H9 (cell line): ENCODE measurements around the gene SVEP1. TPM values are rescaled to one million over a fixed set of nuclear protein-coding genes. Genes with fewer than 3 reads are reported as not detected.

Experiments
- DNase-seq: peaks from one replicate; pipeline ENCODE4 v3.0.0-alpha.2; 2017
- H2AFZ ChIP-seq: one replicate; pipeline ENCODE4 v1.6.1; 2013; ENCODE audit warnings: mild to moderate bottlenecking, low read length, control low read depth, moderate library complexity
- H2AK5ac ChIP-seq: 2 replicates; pipeline ENCODE4 v1.6.1; 2013; ENCODE audit warnings: low read length, control low read depth, mixed read lengths; ENCODE audit not compliant: insufficient read length
- H2BK120ac ChIP-seq: one replicate; pipeline ENCODE4 v1.6.1; 2013; ENCODE audit warnings: low read depth, mild to moderate bottlenecking, low read length, control low read depth, inconsistent platforms; ENCODE audit not compliant: poor library complexity, severe bottlenecking
- H2BK12ac ChIP-seq: 2 replicates; pipeline ENCODE4 v1.6.1; 2013; ENCODE audit warnings: low read length, control low read depth, mixed read lengths, low read depth; ENCODE audit not compliant: insufficient read length
- H2BK15ac ChIP-seq: 2 replicates; pipeline ENCODE4 v1.6.1; 2013; ENCODE audit warnings: low read depth, low read length, control low read depth
- H2BK20ac ChIP-seq: one replicate; pipeline ENCODE4 v1.6.1; 2013; ENCODE audit warnings: low read depth, mild to moderate bottlenecking, low read length, control low read depth, inconsistent platforms; ENCODE audit not compliant: poor library complexity, severe bottlenecking
- H2BK5ac ChIP-seq: 2 replicates; pipeline ENCODE4 v1.6.1; 2013; ENCODE audit warnings: low read length, control low read depth, mixed read lengths; ENCODE audit not compliant: insufficient read length
- H3K14ac ChIP-seq: 2 replicates; pipeline ENCODE4 v1.6.1; 2013; ENCODE audit warnings: low read length, control low read depth; ENCODE audit not compliant: insufficient read depth
- H3K18ac ChIP-seq: 2 replicates; pipeline ENCODE4 v1.6.1; 2013; ENCODE audit warnings: low read depth, mild to moderate bottlenecking, mixed read lengths, low read length, control low read depth; ENCODE audit not compliant: insufficient read length
- H3K23ac ChIP-seq: 2 replicates; pipeline ENCODE4 v1.6.1; 2013; ENCODE audit warnings: low read length, control low read depth, mixed read lengths, low read depth; ENCODE audit not compliant: insufficient read length
- H3K23me2 ChIP-seq: 2 replicates; pipeline ENCODE4 v1.6.1; 2013; ENCODE audit warnings: low read depth, mild to moderate bottlenecking, mixed read lengths, low read length, control low read depth; ENCODE audit not compliant: insufficient read length, poor library complexity, severe bottlenecking
- H3K27ac ChIP-seq: 2 replicates; pipeline ENCODE4 v1.5.1; 2013; ENCODE audit warnings: low read length, control low read depth, mixed read lengths, low read depth; ENCODE audit not compliant: insufficient read length
- H3K27me3 ChIP-seq: 2 replicates; pipeline ENCODE4 v1.6.1; 2013; ENCODE audit warnings: low read length, control low read depth, inconsistent platforms; ENCODE audit not compliant: insufficient read depth
- H3K4ac ChIP-seq: 2 replicates; pipeline ENCODE4 v1.6.1; 2013; ENCODE audit warnings: low read depth, mild to moderate bottlenecking, control low read depth, inconsistent platforms, low read length, moderate library complexity
- H3K4me1 ChIP-seq: 2 replicates; pipeline ENCODE4 v1.6.1; 2013; ENCODE audit warnings: low read length, control low read depth, inconsistent platforms; ENCODE audit not compliant: insufficient read depth
- H3K4me2 ChIP-seq: 2 replicates; pipeline ENCODE4 v1.6.1; 2013; ENCODE audit warnings: low read length, control low read depth, mixed read lengths; ENCODE audit not compliant: insufficient read length, insufficient read depth
- H3K56ac ChIP-seq: 2 replicates; pipeline ENCODE4 v1.6.1; 2013; ENCODE audit warnings: low read depth, mild to moderate bottlenecking, mixed read lengths, low read length, control low read depth; ENCODE audit not compliant: insufficient read length
- H3K79me1 ChIP-seq: 2 replicates; pipeline ENCODE4 v1.6.1; 2013; ENCODE audit warnings: low read depth, mild to moderate bottlenecking, moderate library complexity, low read length, control low read depth, inconsistent platforms; ENCODE audit not compliant: insufficient read depth, poor library complexity, severe bottlenecking
- H3K79me2 ChIP-seq: 2 replicates; pipeline ENCODE4 v1.6.1; 2013; ENCODE audit warnings: low read length, control low read depth, inconsistent platforms; ENCODE audit not compliant: insufficient read depth
- H3K9ac ChIP-seq: 2 replicates; pipeline ENCODE4 v1.6.1; 2013; ENCODE audit warnings: low read length, control low read depth, mixed read lengths; ENCODE audit not compliant: insufficient read length; ENCODE audit errors: extremely low read depth
- H3K9me3 ChIP-seq: one replicate; pipeline ENCODE4 v1.6.1; 2013; ENCODE audit warnings: low read depth, low read length, inconsistent platforms; ENCODE audit not compliant: control insufficient read depth
- H3T11ph ChIP-seq: one replicate; pipeline ENCODE4 v1.6.1; 2013; ENCODE audit warnings: mild to moderate bottlenecking, low read length, control low read depth, inconsistent platforms
- H4K20me1 ChIP-seq: one replicate; pipeline ENCODE4 v1.6.1; 2013; ENCODE audit not compliant: control insufficient read depth, insufficient read length, insufficient read depth
- H4K5ac ChIP-seq: 2 replicates; pipeline ENCODE4 v1.6.1; 2013; ENCODE audit warnings: low read depth, mild to moderate bottlenecking, mixed read lengths, low read length, control low read depth; ENCODE audit not compliant: insufficient read length
- H4K8ac ChIP-seq: replicated peaks from 2 replicates; pipeline ENCODE4 v1.6.1; 2013; ENCODE audit warnings: low read length, control low read depth, mixed read lengths, low read depth; ENCODE audit not compliant: insufficient read length
- H4K91ac ChIP-seq: 2 replicates; pipeline ENCODE4 v1.6.1; 2013; ENCODE audit warnings: low read depth, mild to moderate bottlenecking, moderate library complexity, mixed read lengths, low read length, control low read depth; ENCODE audit not compliant: insufficient read length
- H3K27ac Mint-ChIP-seq, 3 experiments: 2 replicates in 2 of 3; 3 replicates in 1 of 3; pipeline ENCODE4 v1.8.0; 2020 to 2021; ENCODE audit warnings: mixed read lengths in 3 of 3, mild to moderate bottlenecking in 1 of 3, moderate library complexity in 1 of 3
- H3K27me3 Mint-ChIP-seq: 2 replicates; pipeline ENCODE4 v1.8.0; 2021; ENCODE audit warnings: low read depth, mild to moderate bottlenecking, moderate library complexity, mixed read lengths
- H3K36me3 Mint-ChIP-seq, 3 experiments: 2 replicates in 2 of 3; 3 replicates in 1 of 3; pipeline ENCODE4 v1.8.0; 2020 to 2021; ENCODE audit warnings: low read depth in 3 of 3, mixed read lengths in 3 of 3; ENCODE audit not compliant: insufficient read depth in 1 of 3
- H3K4me1 Mint-ChIP-seq, 2 experiments: 2 replicates each; pipeline ENCODE4 v1.8.0; 2020; ENCODE audit warnings: mixed read lengths in 2 of 2
- H3K4me3 Mint-ChIP-seq, 2 experiments: 2 replicates in 1 of 2; 3 replicates in 1 of 2; pipeline ENCODE4 v1.8.0; 2020 to 2021; ENCODE audit warnings: mild to moderate bottlenecking in 2 of 2, mixed read lengths in 2 of 2, moderate library complexity in 1 of 2
- H3K9me3 Mint-ChIP-seq, 2 experiments: 2 replicates in 1 of 2; 3 replicates in 1 of 2; pipeline ENCODE4 v1.8.0; 2020; ENCODE audit warnings: mild to moderate bottlenecking in 2 of 2, mixed read lengths in 2 of 2, moderate library complexity in 1 of 2
- CTCF ChIP-seq: fragments of 200-600 bp; sonication (generic); conservative IDR thresholded peaks from 3 replicates; pipeline ENCODE4 v1.8.0; 2021; ENCODE audit warnings: antibody characterized with exemption, mild to moderate bottlenecking
- WGBS: extraction: QIAGEN DNeasy Blood & Tissue Kit; methylation state at CpG from one replicate; pipeline ENCODE4 v1.1.7; 2013; ENCODE audit warnings: missing lambda C conversion rate, low lambda C conversion rate, mixed read lengths; ENCODE audit not compliant: insufficient read length; ENCODE audit errors: extremely low coverage; 5-methylcytosine and 5-hydroxymethylcytosine counted together
- total RNA-seq: library from RNA; stranded (reverse); gene quantifications from 2 replicates; pipeline ENCODE4 v1.2.1, GENCODE V29; 2021

The SVEP1 gene
- total RNA-seq, 1 experiment from 2014 or later, result 0.17 TPM

DNA sequence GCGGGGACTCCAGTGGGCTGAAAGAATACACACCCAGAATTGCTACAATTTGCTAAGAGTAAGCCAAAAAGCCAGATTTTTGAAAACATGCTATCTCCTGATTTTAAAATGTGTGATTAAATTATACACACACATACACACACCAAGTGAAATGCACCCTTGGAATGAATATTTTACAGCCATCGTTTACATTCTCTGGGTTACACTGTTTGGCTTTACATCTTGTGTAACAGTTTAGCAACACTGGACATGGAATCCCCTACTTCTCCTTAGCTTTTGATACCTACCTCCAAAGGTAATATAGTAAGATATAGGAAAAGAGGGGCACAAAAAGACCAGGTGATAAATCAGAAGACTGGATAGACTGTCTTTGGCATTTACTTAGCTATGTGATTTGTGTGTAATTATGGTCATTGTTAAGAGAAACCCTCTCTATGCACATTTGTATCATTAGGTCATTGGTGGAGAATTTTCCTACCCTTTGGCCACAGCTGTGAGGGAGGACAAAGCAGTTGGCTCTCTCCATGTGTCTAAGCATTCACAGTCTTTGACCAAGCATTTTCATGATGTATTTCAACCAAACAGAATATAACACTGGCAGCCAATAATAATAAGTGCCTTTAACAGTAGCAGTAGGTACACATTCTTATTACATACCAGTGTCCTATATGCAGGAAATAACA lies 7.6 kb downstream of the SVEP1 start:
- Mint-ChIP-seq H3K4me3 (no peak overlapping the region), H3K36me3 (no peaks in the 10 kb centered on the region), H3K9me3 (no peaks in the 10 kb centered on the region), H3K4me1 (peaks cover 5 to 8% of the 10 kb centered on the region in 2 experiments), H3K27ac (no peak overlapping the region), H3K27me3 (peaks cover 3% of the 10 kb centered on the region)
- no peak overlapping the region for H3K14ac ChIP-seq
- H3K79me2 ChIP-seq, result no peaks in the 10 kb centered on the region
- DNase-seq, result no peak
- H2BK15ac ChIP-seq, result no peak overlapping the region
- H2AK5ac ChIP-seq, result no peak overlapping the region
- H2BK5ac ChIP-seq, result no peak overlapping the region
- H2AFZ ChIP-seq, result no peak overlapping the region
- no peak overlapping the region for H3K4me2 ChIP-seq
- TF ChIP-seq CTCF, result no peak
- no peak overlapping the region for H3K27ac ChIP-seq
- H4K8ac ChIP-seq, result no peak overlapping the region
- H3K9ac ChIP-seq, result no peak overlapping the region
- H3K23me2 ChIP-seq, result no peaks in the 10 kb centered on the region
- H3K18ac ChIP-seq, result no peak overlapping the region
- H3K4me1 ChIP-seq, result no peaks in the 10 kb centered on the region; the same call in 1 of the 2 replicates
- H3T11ph ChIP-seq, result no peak overlapping the region
- no peak overlapping the region for H2BK20ac ChIP-seq
- H4K5ac ChIP-seq, result no peak overlapping the region
- H4K91ac ChIP-seq, result no peak overlapping the region
- no peak overlapping the region for H3K4ac ChIP-seq
- H4K20me1 ChIP-seq, result no peaks in the 10 kb centered on the region
- no peak overlapping the region for H3K23ac ChIP-seq
- H3K56ac ChIP-seq, result no peak overlapping the region
- H3K27me3 ChIP-seq, result no peaks in the 10 kb centered on the region
- H3K79me1 ChIP-seq, result no peaks in the 10 kb centered on the region
- no peaks in the 10 kb centered on the region for H3K9me3 ChIP-seq
- no CpG with 5 or more reads among the region's 2 CpGs for WGBS
- H2BK12ac ChIP-seq, result no peak overlapping the region
- H2BK120ac ChIP-seq, result no peak overlapping the region
